Osteoblast (primary cell): ENCODE data around the gene KLHL26. TPM values are rescaled to one million over a fixed set of nuclear protein-coding genes. Genes with fewer than 3 reads are reported as not detected.
A peak's percentile ranks its signal among the peaks of the same experiment; 100 is the strongest.
"Not testable (repeated sequence)": the region's sequence is repeated elsewhere in the genome, so short reads cannot be mapped to it uniquely, and the experiment has no call there.

Source experiments
- DNase-seq: peaks from one replicate; pipeline ENCODE4 v3.0.0; 2011; ENCODE audit warnings: low spot score, mixed read lengths; ENCODE audit not compliant: insufficient read length; ENCODE audit errors: missing footprints
- H2AFZ ChIP-seq: 2 replicates; pipeline ENCODE4 v1.6.0; 2011; ENCODE audit warnings: mild to moderate bottlenecking, low read length
- H3K27ac ChIP-seq: 2 replicates; pipeline ENCODE4 v1.5.1; 2011; ENCODE audit warnings: mild to moderate bottlenecking, low read depth, low read length, moderate library complexity
- H3K27me3 ChIP-seq: 2 replicates; pipeline ENCODE4 v1.6.0; 2012; ENCODE audit warnings: mild to moderate bottlenecking, control low read depth, inconsistent platforms, low read length, moderate library complexity; ENCODE audit not compliant: insufficient read depth
- H3K36me3 ChIP-seq: 2 replicates; pipeline ENCODE4 v1.5.1; 2011; ENCODE audit warnings: mild to moderate bottlenecking, low read length, control low read depth, moderate library complexity; ENCODE audit not compliant: insufficient read depth
- H3K4me1 ChIP-seq: 2 replicates; pipeline ENCODE4 v1.5.1; 2011; ENCODE audit warnings: mild to moderate bottlenecking, low read length, control low read depth, moderate library complexity; ENCODE audit not compliant: insufficient read depth
- H3K4me2 ChIP-seq: 2 replicates; pipeline ENCODE4 v1.6.0; 2011; ENCODE audit warnings: mild to moderate bottlenecking, low read length; ENCODE audit not compliant: insufficient read depth
- H3K4me3 ChIP-seq: fragments of 200-600 bp; sonication (generic); 3 replicates; pipeline ENCODE4 v1.5.1; 2012; ENCODE audit warnings: mild to moderate bottlenecking, low read length, inconsistent platforms; ENCODE audit not compliant: insufficient read depth
- H3K79me2 ChIP-seq: 2 replicates; pipeline ENCODE4 v1.6.0; 2012; ENCODE audit warnings: mild to moderate bottlenecking, low read length, control low read depth, inconsistent platforms; ENCODE audit not compliant: insufficient read depth
- H3K9me3 ChIP-seq: 2 replicates; pipeline ENCODE4 v1.5.1; 2011; ENCODE audit warnings: low read depth, low read length, control low read depth
- H4K20me1 ChIP-seq: 2 replicates; pipeline ENCODE4 v1.6.0; 2012; ENCODE audit warnings: mild to moderate bottlenecking, low read length, control low read depth; ENCODE audit not compliant: insufficient read depth
- CTCF ChIP-seq: IDR thresholded peaks from 2 replicates; pipeline ENCODE4 v1.5.1; 2011; ENCODE audit warnings: mild to moderate bottlenecking, low read depth, low read length, moderate library complexity; ENCODE audit errors: extremely low read depth
- total RNA-seq: library from RNA; depleted of rRNA; stranded (reverse); fragments of >200 nt; gene quantifications from 2 replicates; pipeline ENCODE4 v1.2.3, GENCODE V29; 2012

KLHL26 gene
- total RNA-seq, 1 donor = 5.1 TPM

GRCh38 chr19:18674616-18675015 is 37.8 kb downstream of the KLHL26 start:
- no peaks in the 10 kb centered on the region for H3K27me3 ChIP-seq
- DNase-seq = peak; percentile 74
- no peak overlapping the region for H2AFZ ChIP-seq
- no peaks in the 10 kb centered on the region for H3K79me2 ChIP-seq
- no peak overlapping the region for H3K4me3 ChIP-seq
- TF ChIP-seq CTCF = no peak
- no peaks in the 10 kb centered on the region for H4K20me1 ChIP-seq
- no peak overlapping the region for H3K4me2 ChIP-seq
- no peaks in the 10 kb centered on the region for H3K36me3 ChIP-seq
- peaks cover 22% of the 10 kb centered on the region for H3K4me1 ChIP-seq
- H3K9me3 ChIP-seq = no peaks in the 10 kb centered on the region
- no peak overlapping the region for H3K27ac ChIP-seq

- H3K27me3 ChIP-seq = no peaks in the 10 kb centered on the region
- no peak overlapping the region for H3K4me2 ChIP-seq
- DNase-seq = peak; percentile 84
- H3K27ac ChIP-seq = no peak overlapping the region
- H3K4me3 ChIP-seq = no peak overlapping the region
- H4K20me1 ChIP-seq = no peaks in the 10 kb centered on the region
- H3K79me2 ChIP-seq = no peaks in the 10 kb centered on the region
- no peaks in the 10 kb centered on the region for H3K9me3 ChIP-seq
- H3K4me1 ChIP-seq = peaks cover 20% of the 10 kb centered on the region
- H2AFZ ChIP-seq = no peak overlapping the region
- TF ChIP-seq CTCF = peak; percentile 55
- no peaks in the 10 kb centered on the region for H3K36me3 ChIP-seq
Observed at GRCh38 chr19:18675779-18676178, 39.0 kb downstream of the KLHL26 start.

- Histone ChIP-seq H2AFZ (no peak overlapping the region), H3K79me2 (no peaks in the 10 kb centered on the region), H3K4me3 (no peak overlapping the region), H3K27me3 (no peaks in the 10 kb centered on the region), H3K36me3 (no peaks in the 10 kb centered on the region), H3K4me1 (peaks cover 20% of the 10 kb centered on the region), H3K9me3 (no peaks in the 10 kb centered on the region), H3K4me2 (no peak overlapping the region), H3K27ac (no peak overlapping the region), H4K20me1 (no peaks in the 10 kb centered on the region)
- no peak for TF ChIP-seq CTCF
- no peak for DNase-seq
Observed at GRCh38 chr19:18676692-18677091, 39.9 kb downstream of the KLHL26 start.

- no peak overlapping the region for H3K27ac ChIP-seq
Observed at GRCh38 chr19:18677156-18677555, 40.3 kb downstream of the KLHL26 start.

DNA sequence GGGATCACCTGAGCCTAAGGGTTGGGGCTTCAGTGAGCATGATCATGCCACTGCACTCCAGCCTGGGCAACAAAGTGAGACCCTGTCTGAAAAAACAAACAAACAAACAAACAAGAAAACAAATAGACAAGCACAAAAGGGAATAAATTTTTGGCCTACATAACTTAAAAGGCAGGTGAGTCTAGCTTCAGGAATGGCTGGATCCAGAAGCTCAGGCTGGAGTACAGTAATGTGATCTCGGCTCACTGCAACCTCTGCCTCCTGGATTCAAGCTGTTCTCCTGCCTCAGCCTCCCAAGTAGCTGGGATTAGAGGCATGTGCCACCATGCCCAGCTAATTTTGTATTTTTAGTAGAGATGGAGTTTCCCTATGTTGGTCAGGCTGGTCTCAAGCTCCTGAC is 43.3 kb downstream of the KLHL26 start:
- not testable (repeated sequence) for H3K9me3 ChIP-seq, H3K4me2 ChIP-seq, H3K4me3 ChIP-seq, H2AFZ ChIP-seq, H3K27ac ChIP-seq, H3K27me3 ChIP-seq, DNase-seq, H3K36me3 ChIP-seq
- peaks cover 12% of the 10 kb centered on the region for H4K20me1 ChIP-seq
- peaks cover 15% of the 10 kb centered on the region for H3K79me2 ChIP-seq
- H3K4me1 ChIP-seq = peaks cover 29% of the 10 kb centered on the region

More at GRCh38 chr19:18677156-18677555, 40.3 kb downstream of the KLHL26 start:
- Histone ChIP-seq H4K20me1 (no peaks in the 10 kb centered on the region), H3K4me3 (no peak overlapping the region), H3K4me2 (no peak overlapping the region), H3K9me3 (no peaks in the 10 kb centered on the region), H2AFZ (no peak overlapping the region), H3K79me2 (no peaks in the 10 kb centered on the region), H3K36me3 (no peaks in the 10 kb centered on the region), H3K27me3 (no peaks in the 10 kb centered on the region), H3K4me1 (peaks cover 20% of the 10 kb centered on the region)
- no peak for TF ChIP-seq CTCF
- DNase-seq = peak; percentile 42
